GM18868 (cell line): ENCODE results near the gene DTX1.
A peak's percentile ranks its signal among the peaks of the same experiment; 100 is the strongest.

Experiments
- ATAC-seq: cut with Tn5 transposase; IDR thresholded peaks from one replicate; pipeline ENCODE4 v1.9.1; 2021; ENCODE audit warnings: mild to moderate bottlenecking, moderate library complexity; ENCODE audit not compliant: unreplicated experiment

DTX1 gene

DNA sequence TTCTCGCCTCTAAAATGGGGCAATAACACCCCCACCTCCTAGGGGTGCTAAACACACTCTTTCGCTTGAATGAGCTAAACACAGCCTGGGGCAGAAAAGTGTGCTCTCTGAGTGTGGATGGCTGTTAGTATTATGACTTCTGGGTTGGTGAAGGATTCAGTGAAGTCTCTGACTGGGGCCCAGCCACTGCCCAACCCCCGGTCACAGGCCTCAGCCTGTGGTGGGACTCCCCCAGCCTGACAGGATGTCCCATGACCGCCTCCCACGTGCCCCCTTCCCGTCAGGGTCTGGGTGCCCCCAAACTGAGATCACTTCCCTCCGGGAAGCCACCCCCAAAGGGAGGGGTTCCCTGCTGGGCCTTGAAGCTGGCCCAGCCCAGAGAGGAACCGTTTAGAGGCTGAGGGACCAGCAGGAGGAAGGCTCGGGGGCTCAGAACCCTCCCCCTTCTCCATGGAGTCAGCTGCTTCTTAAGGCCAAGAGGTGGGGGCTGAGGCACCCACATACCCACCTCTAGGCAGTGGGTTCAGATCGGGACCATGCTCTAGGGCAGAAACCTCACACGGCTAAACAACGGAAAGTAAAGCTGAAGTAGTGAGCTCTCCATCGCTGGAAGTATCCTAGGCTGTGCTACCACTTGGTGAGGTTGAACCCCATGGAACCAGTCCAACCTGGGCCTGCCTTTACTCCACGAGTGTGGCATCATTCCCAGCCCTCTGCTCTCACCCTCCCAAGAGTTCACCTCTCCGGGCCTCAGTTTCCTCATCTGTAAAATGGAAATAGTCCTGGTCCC is 13.8 kb downstream of the DTX1 start:
- ATAC-seq: peak; percentile 53

DNA sequence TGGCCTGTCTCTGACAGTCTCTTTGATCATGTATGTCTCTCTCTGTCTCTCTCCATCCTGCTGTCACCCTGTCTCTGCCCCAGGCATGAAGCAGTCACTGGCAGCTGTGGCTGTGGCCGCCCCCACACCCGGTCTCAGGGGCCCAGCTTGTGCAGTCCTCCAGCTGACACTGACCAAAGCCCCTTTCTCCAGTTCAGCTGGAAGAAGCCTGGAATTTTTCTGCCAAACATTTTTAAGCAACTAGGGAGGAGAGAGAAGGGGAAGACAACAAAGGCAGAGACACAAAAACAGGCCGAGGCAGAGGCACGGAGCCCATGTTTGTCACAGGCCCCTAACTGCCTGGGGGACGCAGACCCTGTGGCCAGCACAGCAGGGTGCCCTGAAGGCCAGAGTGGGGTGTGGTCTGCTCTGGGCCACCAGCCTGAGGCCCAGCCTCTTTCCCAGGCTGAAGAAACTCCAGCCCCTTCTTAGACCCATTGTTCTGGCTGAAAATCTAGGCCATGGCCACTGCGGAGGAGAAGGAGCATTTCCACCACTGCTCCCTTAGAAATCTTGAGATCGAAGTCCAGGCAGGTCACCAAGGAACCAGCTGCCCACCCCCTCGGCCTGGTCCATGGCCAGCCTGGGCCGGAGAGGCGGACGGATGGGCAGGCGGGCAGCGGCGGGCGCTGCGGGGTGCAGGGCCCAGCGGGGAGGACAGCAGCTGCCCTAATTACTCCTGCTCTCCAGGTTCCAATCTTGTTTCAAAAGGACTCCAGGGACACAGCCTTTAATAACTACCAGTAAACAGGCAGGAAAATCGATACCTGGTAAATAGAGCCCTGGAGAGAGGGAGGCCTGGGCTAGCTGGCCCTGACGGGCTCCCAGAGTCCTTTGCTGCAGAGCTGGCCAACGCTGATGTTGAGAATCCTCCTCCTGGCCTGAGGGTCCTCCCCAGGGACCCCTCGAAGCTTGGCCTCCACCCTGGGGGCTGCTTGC is 14.9 kb downstream of the DTX1 start:
- ATAC-seq: no peak

DNA sequence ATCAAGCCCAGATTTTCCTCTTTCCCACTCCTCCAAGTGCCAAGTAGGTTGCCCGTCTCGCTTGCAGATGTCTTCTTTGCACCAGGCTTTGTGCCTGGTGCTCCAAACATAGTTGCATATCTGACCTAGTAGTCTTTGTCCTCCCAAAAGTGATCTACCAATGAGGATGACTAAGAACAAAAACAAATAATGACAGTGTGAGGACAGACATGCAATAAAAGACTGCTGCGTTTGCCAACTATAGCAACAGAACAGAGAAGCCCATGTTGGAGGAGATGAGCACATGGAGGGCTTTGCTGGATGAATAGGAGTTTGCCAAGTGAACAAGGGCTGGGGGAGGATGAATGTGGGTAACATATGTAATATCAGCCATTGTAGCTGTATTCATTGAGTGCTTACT is 15.6 kb downstream of the DTX1 start:
- ATAC-seq: no peak

DNA sequence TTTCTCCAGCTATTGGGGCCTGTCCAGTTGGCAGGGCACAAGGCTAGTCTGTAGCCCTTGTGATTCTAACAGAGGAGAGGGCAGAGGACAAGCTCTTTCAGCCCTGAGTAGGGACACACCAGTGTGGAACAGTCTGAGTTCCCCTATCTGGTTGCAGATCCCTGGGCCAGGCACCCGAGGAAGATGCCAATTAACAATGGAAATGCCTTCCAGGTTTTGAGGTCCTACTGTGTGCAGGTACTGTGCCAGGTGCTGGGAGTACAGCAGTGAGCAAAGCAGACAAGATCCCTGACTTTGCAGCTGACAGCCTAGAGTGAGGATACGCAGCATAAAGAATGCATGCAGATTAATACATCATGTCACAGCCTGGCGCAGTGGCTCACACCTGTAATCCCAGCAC is 17.1 kb downstream of the DTX1 start:
- ATAC-seq: no peak

DNA sequence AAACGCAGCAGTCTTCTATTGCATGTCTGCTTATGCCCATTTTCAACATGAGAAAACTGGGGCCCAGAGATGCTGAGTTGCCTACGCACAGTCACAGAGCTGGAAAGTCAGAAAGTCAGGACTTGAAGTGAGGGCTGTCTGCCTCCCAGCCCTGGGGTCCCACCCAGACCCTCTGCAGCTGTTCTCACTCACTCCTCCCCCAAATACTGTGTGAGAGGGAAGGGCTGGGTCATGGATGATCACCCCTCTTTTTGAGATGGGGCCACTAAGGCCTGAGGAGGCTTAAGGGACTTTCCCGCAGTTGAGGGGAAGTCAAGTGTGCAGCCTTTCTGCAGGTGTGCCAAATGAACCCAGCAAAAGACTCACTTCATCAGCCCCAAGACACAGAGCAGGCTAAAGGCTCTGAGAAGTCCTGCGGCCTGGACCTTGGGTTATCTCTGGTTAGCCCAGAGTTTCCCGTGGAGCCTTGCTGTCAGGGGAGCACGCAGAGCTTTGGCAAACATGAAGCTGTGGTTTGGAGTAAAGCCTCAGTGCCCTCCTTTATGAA is 18.7 kb downstream of the DTX1 start:
- peak; percentile 87 for ATAC-seq

DNA sequence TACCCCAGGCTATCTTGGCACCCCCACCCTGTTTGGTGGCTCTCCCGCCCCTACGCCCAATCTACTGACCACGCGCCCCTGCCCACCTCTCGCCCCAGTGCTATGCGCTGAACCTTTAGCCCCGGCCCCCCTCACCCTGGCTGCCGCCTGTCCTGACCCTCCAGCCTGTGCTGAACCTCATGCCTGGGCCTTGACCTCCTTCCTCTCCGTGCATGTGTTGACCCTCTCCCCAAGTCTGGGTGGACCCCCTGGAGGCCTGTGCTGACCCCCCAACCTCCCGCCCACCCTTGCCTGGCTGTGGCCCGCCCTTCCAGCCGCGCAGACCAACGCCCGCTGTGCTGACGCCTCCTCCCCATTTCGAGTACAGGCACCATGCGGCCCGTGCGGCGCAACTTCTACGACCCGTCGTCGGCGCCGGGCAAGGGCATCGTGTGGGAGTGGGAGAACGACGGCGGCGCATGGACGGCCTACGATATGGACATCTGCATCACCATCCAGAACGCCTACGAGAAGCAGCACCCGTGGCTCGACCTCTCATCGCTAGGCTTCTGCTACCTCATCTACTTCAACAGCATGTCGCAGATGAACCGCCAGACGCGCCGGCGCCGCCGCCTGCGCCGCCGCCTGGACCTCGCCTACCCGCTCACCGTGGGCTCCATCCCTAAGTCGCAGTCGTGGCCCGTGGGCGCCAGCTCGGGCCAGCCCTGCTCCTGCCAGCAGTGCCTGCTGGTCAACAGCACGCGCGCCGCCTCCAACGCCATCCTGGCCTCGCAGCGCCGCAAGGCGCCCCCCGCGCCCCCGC is 20.7 kb downstream of the DTX1 start:
- no peak for ATAC-seq

DNA sequence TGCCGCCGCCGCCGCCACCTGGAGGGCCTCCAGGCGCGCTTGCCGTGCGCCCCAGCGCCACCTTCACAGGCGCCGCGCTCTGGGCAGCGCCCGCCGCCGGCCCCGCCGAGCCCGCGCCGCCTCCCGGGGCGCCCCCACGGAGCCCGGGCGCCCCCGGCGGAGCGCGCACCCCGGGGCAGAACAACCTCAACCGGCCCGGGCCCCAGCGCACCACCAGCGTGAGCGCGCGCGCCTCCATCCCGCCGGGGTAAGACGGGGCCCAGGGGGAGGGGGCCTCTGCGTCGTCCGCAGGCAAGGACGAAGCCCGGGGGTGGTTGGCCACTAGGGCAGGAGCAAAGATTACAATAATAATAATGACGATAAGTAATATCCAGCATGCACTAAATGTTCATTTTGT is 21.3 kb downstream of the DTX1 start:
- no peak for ATAC-seq

DNA sequence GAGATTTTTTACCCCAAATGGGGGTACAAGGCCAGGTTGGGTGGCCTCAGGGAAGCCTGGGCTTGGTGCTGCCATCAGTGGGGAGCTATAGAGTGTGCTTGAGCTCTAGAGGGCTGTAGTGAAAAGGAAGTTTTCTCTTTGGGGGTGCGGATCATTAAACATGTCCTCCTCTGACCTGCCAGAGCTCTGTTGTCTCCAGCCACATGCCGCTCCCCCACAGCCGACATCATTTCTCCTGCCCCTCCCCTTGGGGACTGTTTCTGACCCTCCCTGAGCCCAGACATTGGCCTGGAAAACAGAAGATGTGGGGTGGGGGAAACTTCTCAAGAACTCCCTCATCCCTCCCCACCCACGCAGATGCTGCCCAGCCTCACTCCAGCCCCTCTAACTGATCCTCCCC is 25.3 kb downstream of the DTX1 start:
- ATAC-seq: no peak

DNA sequence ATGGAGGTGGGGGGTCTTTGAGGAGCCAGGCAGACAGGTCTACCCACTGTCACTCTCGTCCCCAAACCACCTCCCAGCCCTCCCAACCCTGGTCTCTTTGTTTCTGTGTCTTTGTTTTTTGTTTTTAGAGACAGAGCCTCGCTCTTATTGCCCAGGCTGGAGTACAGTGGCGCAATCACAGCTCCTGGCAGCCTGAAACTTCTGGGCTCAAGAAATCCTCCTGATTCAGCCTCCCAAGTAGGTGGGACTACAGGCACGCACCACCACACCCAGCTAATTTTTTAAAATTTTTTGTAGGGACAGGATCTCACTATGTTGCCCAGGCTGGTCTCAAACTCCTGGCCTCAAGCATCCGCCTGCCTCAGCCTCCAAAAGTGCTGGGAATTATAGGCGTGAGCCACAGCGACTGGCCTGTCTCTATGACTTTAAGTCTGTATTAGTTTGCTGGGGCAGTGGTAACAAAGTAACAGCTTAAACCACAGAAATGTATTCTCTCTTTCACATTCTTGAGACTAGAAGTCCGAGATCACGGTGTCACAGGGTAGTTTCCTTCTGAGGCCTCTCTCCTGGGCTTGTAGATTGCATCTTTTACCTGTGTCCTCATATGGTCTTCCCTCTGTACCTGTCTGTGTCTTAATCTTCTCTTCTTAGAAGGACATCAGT is 26.1 kb downstream of the DTX1 start:
- peak; percentile 56 for ATAC-seq

DNA sequence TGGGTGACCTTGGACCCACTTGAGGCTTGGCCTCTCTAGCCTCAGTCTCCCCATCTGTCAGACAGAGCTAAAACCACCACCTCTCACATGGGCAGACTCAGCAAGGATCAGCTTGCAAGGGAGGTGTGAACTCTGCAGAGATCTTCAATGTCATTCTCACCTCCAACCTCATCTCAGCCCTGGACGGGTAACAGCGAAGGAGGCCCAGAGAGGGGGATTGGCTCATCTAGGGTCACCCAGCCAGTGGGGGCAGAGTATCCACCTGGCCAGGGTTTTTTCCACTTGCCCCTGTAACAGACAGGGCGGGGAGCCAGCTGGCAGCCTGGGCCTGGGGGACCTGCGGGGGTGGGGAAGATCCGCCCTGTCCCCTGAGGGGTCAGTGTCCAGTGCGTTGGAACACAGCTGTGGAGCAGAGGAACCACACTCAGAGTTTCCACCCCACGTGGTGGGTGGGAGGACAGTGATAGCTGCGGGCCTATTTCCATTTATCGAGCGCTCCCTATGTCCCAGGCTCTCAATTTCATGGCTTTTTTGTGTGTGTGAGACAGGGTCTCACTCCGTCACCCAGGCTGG is 27.4 kb downstream of the DTX1 start:
- no peak for ATAC-seq

DNA sequence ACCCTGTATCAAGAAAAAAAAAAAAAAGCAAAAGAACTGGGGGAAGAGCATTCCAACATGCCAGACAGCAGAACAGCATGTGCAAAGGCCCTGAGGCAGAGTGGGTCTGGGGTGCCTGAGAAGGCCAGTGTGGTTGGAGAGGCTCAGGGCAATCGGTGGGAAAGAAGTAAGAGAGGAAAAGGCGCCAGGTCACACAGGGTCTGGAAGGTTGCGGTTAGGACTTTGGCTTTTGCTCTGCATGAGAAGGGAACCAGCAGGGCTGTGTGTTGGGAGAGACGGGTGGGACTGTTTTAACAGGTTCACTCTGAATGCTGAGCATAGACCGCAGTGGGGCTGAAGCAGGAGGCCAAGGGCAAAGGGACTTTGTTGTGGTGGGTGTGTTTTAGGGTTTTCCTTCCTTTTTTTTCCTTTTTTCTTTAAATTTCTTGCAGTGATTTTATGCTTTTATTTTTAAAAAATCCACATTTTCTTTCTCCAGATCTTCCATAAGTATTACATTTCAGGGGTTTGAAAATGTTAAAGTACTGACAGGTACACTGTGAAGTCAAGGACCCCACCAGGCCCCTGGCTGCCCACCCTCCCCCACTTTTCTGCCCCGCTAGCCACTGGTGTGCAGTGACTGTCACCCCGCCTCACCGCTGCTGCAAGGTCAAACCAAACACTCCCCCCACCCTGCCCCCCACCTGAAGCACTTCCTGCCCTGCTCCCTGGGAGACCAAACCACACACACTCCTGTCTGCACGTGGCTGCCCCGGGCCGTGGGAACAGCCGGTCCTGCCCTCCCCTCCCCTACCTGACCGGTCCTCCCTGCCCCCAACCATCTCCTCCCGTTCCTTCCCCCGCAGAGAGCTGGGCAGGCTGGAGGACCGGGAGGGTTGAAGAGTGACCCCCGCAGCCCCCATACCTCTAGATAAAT is 30.0 kb downstream of the DTX1 start:
- no peak for ATAC-seq

DNA sequence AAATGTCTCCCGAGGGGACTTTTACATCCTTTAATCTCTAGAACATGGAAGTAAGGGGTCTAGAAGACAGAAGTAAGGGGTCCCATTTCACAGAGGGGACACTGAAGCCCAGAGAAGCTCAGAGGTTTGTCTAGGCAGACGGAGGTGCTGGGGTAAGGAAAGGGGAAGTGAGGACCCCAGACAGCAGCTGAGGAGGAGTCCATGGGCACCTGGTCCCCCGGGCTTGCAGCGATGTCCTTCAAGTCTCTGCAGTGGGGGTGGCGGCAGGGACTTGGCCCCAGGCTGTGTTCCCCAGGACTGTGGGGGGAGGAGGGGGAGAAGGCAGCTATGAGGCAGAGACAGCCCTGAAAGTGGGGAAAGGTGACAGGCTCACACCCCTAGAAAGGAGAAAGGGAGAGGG is 30.7 kb downstream of the DTX1 start:
- no peak for ATAC-seq

DNA sequence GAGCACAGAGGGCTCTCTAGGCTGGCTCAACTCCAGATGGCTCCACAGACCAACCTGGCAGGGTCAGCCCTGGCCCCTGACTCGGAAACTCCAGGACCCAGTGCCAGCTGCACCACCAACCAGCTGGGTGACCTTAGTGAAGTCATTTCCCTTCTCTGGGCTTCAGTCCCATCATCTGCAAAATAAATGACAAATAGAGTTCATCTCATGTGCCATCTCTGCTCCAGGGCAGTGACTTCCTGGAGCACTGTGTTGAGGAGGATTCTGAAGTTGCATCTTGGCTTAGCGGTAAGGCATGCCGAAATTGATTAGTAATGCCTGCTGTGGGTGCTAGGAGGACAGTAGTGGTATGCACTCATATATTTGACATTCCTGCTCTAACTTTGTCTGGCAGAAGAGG is 31.5 kb downstream of the DTX1 start:
- ATAC-seq: no peak

DNA sequence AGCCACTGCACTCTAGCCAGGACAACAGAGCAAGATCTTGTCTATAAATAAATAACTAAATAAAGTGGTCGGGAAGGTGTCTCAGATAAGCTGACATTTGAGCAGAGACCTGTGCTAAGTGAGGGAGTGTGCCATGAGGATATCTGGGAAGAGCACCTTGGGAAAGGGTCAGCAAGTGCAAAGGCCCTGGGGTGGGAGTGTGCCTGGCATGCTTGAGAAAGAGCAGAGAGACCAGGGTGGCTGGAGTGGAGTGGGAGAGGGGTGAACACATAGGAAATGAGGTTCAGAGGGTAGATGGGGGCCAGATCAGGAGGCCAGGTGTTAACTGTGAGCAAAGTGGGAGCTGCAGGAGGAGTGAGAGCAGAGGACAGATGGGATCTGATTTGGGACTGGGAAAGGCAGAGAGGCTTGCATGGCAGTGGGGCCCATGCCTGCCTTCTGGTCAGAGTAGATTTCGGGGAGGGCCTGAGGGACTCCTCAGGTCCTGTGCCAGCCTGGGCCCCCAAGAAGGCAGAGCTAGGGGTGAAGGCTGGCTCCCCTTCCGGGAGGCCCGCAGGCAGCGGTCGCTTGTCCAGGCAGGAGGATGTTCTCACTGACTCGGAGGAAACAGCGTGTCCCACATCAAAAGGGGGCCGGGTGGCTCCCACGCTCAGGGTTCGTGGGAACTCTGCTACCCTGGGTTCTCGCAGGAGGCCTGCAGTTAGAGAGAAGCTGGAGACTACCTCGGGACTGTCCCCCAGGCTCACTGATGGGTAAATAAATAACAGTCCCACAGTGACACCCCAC is 32.6 kb downstream of the DTX1 start:
- ATAC-seq: no peak

DNA sequence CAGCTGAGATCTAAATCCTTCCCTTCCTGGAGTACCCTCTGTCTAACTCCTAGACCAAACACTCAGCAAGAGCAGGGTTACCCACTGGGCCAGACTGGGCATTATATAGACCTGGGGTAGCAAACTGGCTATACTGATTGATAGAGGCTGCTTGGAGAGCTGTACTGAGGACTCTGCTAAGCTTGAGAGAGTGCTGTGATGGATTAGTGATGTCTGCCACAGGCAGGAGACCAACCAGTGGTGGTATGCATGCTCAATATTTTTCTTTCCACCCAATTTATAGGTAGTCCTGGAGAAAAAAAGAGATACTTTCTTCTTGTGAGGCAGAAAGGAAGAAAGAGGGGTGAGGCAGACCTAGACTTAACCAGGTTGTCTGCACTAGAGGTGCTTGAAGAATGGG is 33.3 kb downstream of the DTX1 start:
- ATAC-seq: no peak

DNA sequence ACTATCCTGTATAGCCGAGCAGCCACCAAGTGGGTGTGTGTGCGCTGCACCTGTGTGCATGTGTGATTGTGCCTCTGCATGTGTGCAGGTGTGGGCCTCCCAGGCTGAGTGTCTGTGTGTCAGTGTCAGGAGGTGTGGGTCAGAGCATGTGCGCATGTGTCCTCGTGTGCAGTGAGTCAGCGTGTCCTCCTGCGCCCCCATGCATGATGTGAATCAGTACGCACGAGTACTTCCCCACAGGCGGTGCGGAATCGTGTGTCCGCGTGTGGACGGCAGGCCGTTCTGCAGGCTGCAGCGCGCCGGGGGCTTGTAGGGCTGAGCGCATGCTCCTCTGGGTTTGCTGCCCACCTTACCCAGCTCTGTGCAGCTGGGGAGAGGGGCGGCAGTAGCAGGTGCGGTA is 34.2 kb downstream of the DTX1 start:
- no peak for ATAC-seq

DNA sequence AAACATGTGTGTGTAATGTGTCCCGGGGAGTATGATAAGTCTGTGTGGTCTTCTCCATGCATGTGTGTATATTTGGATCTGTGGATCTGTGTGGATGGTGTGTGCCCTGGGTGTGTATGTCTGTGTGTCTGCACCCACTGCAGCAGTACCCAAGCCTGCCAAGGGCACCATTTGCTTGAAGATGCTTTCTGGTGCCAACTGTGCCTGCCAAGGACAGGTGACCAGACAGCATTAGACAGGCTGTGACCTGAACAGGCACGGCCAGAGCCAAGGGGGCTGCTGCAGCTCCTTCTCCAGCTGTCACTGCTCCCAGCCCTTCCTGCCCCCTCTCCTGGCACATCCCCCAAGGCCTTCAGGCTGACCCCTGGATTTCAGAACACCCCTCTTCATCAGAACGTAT is 35.0 kb downstream of the DTX1 start:
- no peak for ATAC-seq
